Measurements from ENCODE around the gene ASTN2. TPM values are rescaled to one million over a fixed set of nuclear protein-coding genes. Genes with fewer than 3 reads are reported as not detected.

The ASTN2 gene
- total and polyA plus RNA-seq, 7 experiments from 2014 or later: 2.2 to 5.3 (median 4.0) TPM

GRCh38 chr9:116381350-116381749, 1033.5 kb downstream of the ASTN2 start:
- ChIA-PET CTCF (no interaction called here), POLR2A (no interaction called here)
- no peak overlapping the region for H3K4me3 ChIP-seq (ENCODE audit: low read length)
- H3K9me3 Mint-ChIP-seq: no peaks in the 10 kb centered on the region
- peaks cover 0 to 6% (median 4%) of the 10 kb centered on the region in 5 donors for H3K36me3 Mint-ChIP-seq
- ATAC-seq (no peak), DNase-seq (no peak)
- H3K9me3 ChIP-seq (ENCODE audit: control insufficient read depth in 2 of 3, low read length in 3 of 3): no peaks in the 10 kb centered on the region
- no peak overlapping the region for H3K27ac ChIP-seq (ENCODE audit: low read depth, low read length)
- H3K4me3 Mint-ChIP-seq: no peak overlapping the region
- H3K36me3 ChIP-seq (ENCODE audit: control insufficient read depth in 2 of 3, insufficient read depth in 3 of 3, low read length in 3 of 3): no peaks in the 10 kb centered on the region
- intact Hi-C loops (cut with micrococcal nuclease): no loop called here
- no peaks in the 10 kb centered on the region for H3K4me1 ChIP-seq (ENCODE audit: control insufficient read depth in 2 of 2, insufficient read depth in 2 of 2, low read length in 2 of 2)
- no peak overlapping the region for H3K27ac Mint-ChIP-seq
- H3K27me3 Mint-ChIP-seq: no peaks in the 10 kb centered on the region
- peaks cover 0 to 1% (median 0%) of the 10 kb centered on the region in 7 donors for H3K4me1 Mint-ChIP-seq
- H3K27me3 ChIP-seq (ENCODE audit: control insufficient read depth in 2 of 2, insufficient read depth in 2 of 2, low read length in 2 of 2): no peaks in the 10 kb centered on the region

- Histone ChIP-seq H3K9me3 (ENCODE audit: control insufficient read depth in 2 of 3, low read length in 3 of 3) (no peaks in the 10 kb centered on the region), H3K4me1 (ENCODE audit: control insufficient read depth in 2 of 2, insufficient read depth in 2 of 2, low read length in 2 of 2) (no peaks in the 10 kb centered on the region), H3K4me3 (ENCODE audit: low read length) (no peak overlapping the region), H3K27ac (ENCODE audit: low read depth, low read length) (no peak overlapping the region), H3K36me3 (ENCODE audit: control insufficient read depth in 2 of 3, insufficient read depth in 3 of 3, low read length in 3 of 3) (no peaks in the 10 kb centered on the region), H3K27me3 (ENCODE audit: control insufficient read depth in 2 of 2, insufficient read depth in 2 of 2, low read length in 2 of 2) (no peaks in the 10 kb centered on the region)
- no peaks in the 10 kb centered on the region for H3K27me3 Mint-ChIP-seq
- no peak overlapping the region for H3K4me3 Mint-ChIP-seq
- no peak overlapping the region for H3K27ac Mint-ChIP-seq
- H3K36me3 Mint-ChIP-seq: peaks cover 0 to 4% (median under 1%) of the 10 kb centered on the region in 5 donors
- CTCF ChIA-PET: no interaction called here
- DNase-seq: no peak
- intact Hi-C loops (cut with micrococcal nuclease): no loop called here
- ATAC-seq: no peak
- H3K9me3 Mint-ChIP-seq: no peaks in the 10 kb centered on the region
- POLR2A ChIA-PET: no interaction called here
- H3K4me1 Mint-ChIP-seq: peaks cover 0 to 1% (median 0%) of the 10 kb centered on the region in 7 donors
Measured at GRCh38 chr9:116380496-116380995, 1034.3 kb downstream of the ASTN2 start.

- Mint-ChIP-seq H3K9me3 (no peaks in the 10 kb centered on the region), H3K4me3 (no peak overlapping the region), H3K27me3 (no peaks in the 10 kb centered on the region), H3K27ac (no peak overlapping the region), H3K4me1 (peaks cover 0 to 1% (median 0%) of the 10 kb centered on the region in 7 donors), H3K36me3 (no peaks in the 10 kb centered on the region)
- ChIA-PET POLR2A (no interaction called here), CTCF (no interaction called here)
- H3K4me3 ChIP-seq (ENCODE audit: low read length): no peak overlapping the region
- no peak overlapping the region for H3K27ac ChIP-seq (ENCODE audit: low read depth, low read length)
- ATAC-seq (no peak), DNase-seq (no peak)
- H3K9me3 ChIP-seq (ENCODE audit: control insufficient read depth in 2 of 3, low read length in 3 of 3): no peaks in the 10 kb centered on the region
- no peaks in the 10 kb centered on the region for H3K27me3 ChIP-seq (ENCODE audit: control insufficient read depth in 2 of 2, insufficient read depth in 2 of 2, low read length in 2 of 2)
- H3K36me3 ChIP-seq (ENCODE audit: control insufficient read depth in 2 of 3, insufficient read depth in 3 of 3, low read length in 3 of 3): no peaks in the 10 kb centered on the region
- intact Hi-C loops (cut with micrococcal nuclease): no loop called here
- no peaks in the 10 kb centered on the region for H3K4me1 ChIP-seq (ENCODE audit: control insufficient read depth in 2 of 2, insufficient read depth in 2 of 2, low read length in 2 of 2)
Measured at GRCh38 chr9:116379821-116380220, 1035.0 kb downstream of the ASTN2 start.

- Histone ChIP-seq H3K9me3 (ENCODE audit: control insufficient read depth in 2 of 3, low read length in 3 of 3) (no peaks in the 10 kb centered on the region), H3K27ac (ENCODE audit: low read depth, low read length) (no peak overlapping the region), H3K4me1 (ENCODE audit: control insufficient read depth in 2 of 2, insufficient read depth in 2 of 2, low read length in 2 of 2) (no peaks in the 10 kb centered on the region), H3K36me3 (ENCODE audit: control insufficient read depth in 2 of 3, insufficient read depth in 3 of 3, low read length in 3 of 3) (no peaks in the 10 kb centered on the region), H3K4me3 (ENCODE audit: low read length) (no peak overlapping the region), H3K27me3 (ENCODE audit: control insufficient read depth in 2 of 2, insufficient read depth in 2 of 2, low read length in 2 of 2) (no peaks in the 10 kb centered on the region)
- peaks cover 0 to 3% (median 2%) of the 10 kb centered on the region in 5 donors for H3K36me3 Mint-ChIP-seq
- H3K4me3 Mint-ChIP-seq: no peak overlapping the region
- POLR2A ChIA-PET: no interaction called here
- peaks cover 0 to 1% (median 0%) of the 10 kb centered on the region in 7 donors for H3K4me1 Mint-ChIP-seq
- intact Hi-C loops (cut with micrococcal nuclease): no loop called here
- no peak for DNase-seq
- CTCF ChIA-PET: no interaction called here
- H3K27me3 Mint-ChIP-seq: no peaks in the 10 kb centered on the region
- peaks cover 0 to 2% (median 0%) of the 10 kb centered on the region in 11 donors for H3K9me3 Mint-ChIP-seq
- ATAC-seq: no peak
- H3K27ac Mint-ChIP-seq: no peak overlapping the region
Measured at GRCh38 chr9:116378873-116379272, 1036.0 kb downstream of the ASTN2 start.

- no peak overlapping the region for H3K27ac ChIP-seq (ENCODE audit: low read depth, low read length)
- H3K4me1 Mint-ChIP-seq: peaks cover 0 to 1% (median 0%) of the 10 kb centered on the region in 7 donors
- H3K27me3 ChIP-seq (ENCODE audit: control insufficient read depth in 2 of 2, insufficient read depth in 2 of 2, low read length in 2 of 2): no peaks in the 10 kb centered on the region
- H3K4me3 ChIP-seq (ENCODE audit: low read length): no peak overlapping the region
- peaks cover 0 to 2% (median 0%) of the 10 kb centered on the region in 11 donors for H3K9me3 Mint-ChIP-seq
- POLR2A ChIA-PET: no interaction called here
- no peaks in the 10 kb centered on the region for H3K9me3 ChIP-seq (ENCODE audit: control insufficient read depth in 2 of 3, low read length in 3 of 3)
- intact Hi-C loops (cut with micrococcal nuclease): no loop called here
- H3K4me3 Mint-ChIP-seq: no peak overlapping the region
- peaks cover 0 to 5% (median 4%) of the 10 kb centered on the region in 5 donors for H3K36me3 Mint-ChIP-seq
- CTCF ChIA-PET: no interaction called here
- H3K27ac Mint-ChIP-seq: no peak overlapping the region
- DNase-seq (no peak), ATAC-seq (no peak)
- no peaks in the 10 kb centered on the region for H3K27me3 Mint-ChIP-seq
- H3K36me3 ChIP-seq (ENCODE audit: control insufficient read depth in 2 of 3, insufficient read depth in 3 of 3, low read length in 3 of 3): no peaks in the 10 kb centered on the region
- H3K4me1 ChIP-seq (ENCODE audit: control insufficient read depth in 2 of 2, insufficient read depth in 2 of 2, low read length in 2 of 2): no peaks in the 10 kb centered on the region
Measured at GRCh38 chr9:116377179-116377798, 1037.6 kb downstream of the ASTN2 start.
